OCI-LY3 (cell line): ENCODE results near the gene CAP2.

Experiments
- H2AFZ ChIP-seq: fragments of 200-600, 300-600 bp; shearing (Covaris generic); 2 replicates; pipeline ENCODE4 v1.6.0; 2014; ENCODE audit warnings: antibody characterized with exemption, low read depth, low read length
- H3K27ac ChIP-seq: fragments of 200-600, 300-600 bp; sonication (generic); 2 replicates; pipeline ENCODE4 v1.5.1; 2014; ENCODE audit warnings: mild to moderate bottlenecking, low read length, moderate library complexity, mixed read lengths
- H3K27me3 ChIP-seq: fragments of 200-600, 300-600 bp; sonication (generic); 2 replicates; pipeline ENCODE4 v1.6.1; 2014; ENCODE audit warnings: low read depth, low read length, mixed read lengths
- H3K36me3 ChIP-seq: fragments of 200-600, 300-600 bp; sonication (generic); replicated peaks from 2 replicates; pipeline ENCODE3; 2014; ENCODE audit warnings: low read depth, low read length, mixed read lengths
- H3K4me1 ChIP-seq: fragments of 300-600, 200-600 bp; sonication (generic); 2 replicates; pipeline ENCODE4 v1.6.1; 2014; ENCODE audit warnings: low read length, mixed read lengths
- H3K4me2 ChIP-seq: fragments of 200-600, 300-600 bp; sonication (generic); 2 replicates; pipeline ENCODE4 v1.6.1; 2014; ENCODE audit warnings: low read length, mixed read lengths
- H3K4me3 ChIP-seq: fragments of 300-600, 200-600 bp; sonication (generic); 2 replicates; pipeline ENCODE4 v1.5.1; 2014; ENCODE audit warnings: antibody characterized with exemption, mild to moderate bottlenecking, low read length, moderate library complexity
- H3K79me2 ChIP-seq: fragments of 300-600, 200-600 bp; shearing (Covaris generic); 2 replicates; pipeline ENCODE4 v1.6.1; 2014; ENCODE audit warnings: mild to moderate bottlenecking, low read length, mixed read lengths
- H3K9ac ChIP-seq: fragments of 300-600, 200-600 bp; shearing (Covaris generic); 2 replicates; pipeline ENCODE4 v1.6.0; 2014; ENCODE audit warnings: mild to moderate bottlenecking, low read length, moderate library complexity
- H3K9me3 ChIP-seq: fragments of 200-600, 300-600 bp; shearing (Covaris generic); 2 replicates; pipeline ENCODE4 v1.6.1; 2014; ENCODE audit warnings: low read length, mixed read lengths; ENCODE audit not compliant: insufficient read depth
- H4K20me1 ChIP-seq: fragments of 200-600, 300-600 bp; sonication (generic); 2 replicates; pipeline ENCODE4 v1.6.1; 2016; ENCODE audit warnings: low read length, mixed read lengths; ENCODE audit not compliant: insufficient read depth
- CTCF ChIP-seq: fragments of 200-600, 300-600 bp; sonication (generic); IDR thresholded peaks from 2 replicates; pipeline ENCODE4 v1.5.1; 2014; ENCODE audit warnings: antibody characterized with exemption, low read length, low read depth
- EZH2phosphoT487 ChIP-seq: fragments of 200-600 bp; shearing (Covaris generic); IDR thresholded peaks from 2 replicates; pipeline ENCODE4 v1.6.1; 2018; ENCODE audit warnings: antibody characterized with exemption, mixed run types, low read depth

CAP2 gene

GRCh38 chr6:17452096-17452495, 58.7 kb downstream of the CAP2 start:
- H3K27me3 ChIP-seq: no peaks in the 10 kb centered on the region
- H3K4me2 ChIP-seq: no peak overlapping the region
- H3K9ac ChIP-seq: no peak overlapping the region
- H3K9me3 ChIP-seq: no peaks in the 10 kb centered on the region
- H2AFZ ChIP-seq: no peak overlapping the region
- no peak overlapping the region for H3K27ac ChIP-seq
- no peaks in the 10 kb centered on the region for H4K20me1 ChIP-seq
- no peak for TF ChIP-seq CTCF
- TF ChIP-seq EZH2phosphoT487: no peak
- H3K36me3 ChIP-seq: no peaks in the 10 kb centered on the region
- no peak overlapping the region for H3K4me3 ChIP-seq
- H3K4me1 ChIP-seq: peaks cover 10% of the 10 kb centered on the region
- no peaks in the 10 kb centered on the region for H3K79me2 ChIP-seq

DNA sequence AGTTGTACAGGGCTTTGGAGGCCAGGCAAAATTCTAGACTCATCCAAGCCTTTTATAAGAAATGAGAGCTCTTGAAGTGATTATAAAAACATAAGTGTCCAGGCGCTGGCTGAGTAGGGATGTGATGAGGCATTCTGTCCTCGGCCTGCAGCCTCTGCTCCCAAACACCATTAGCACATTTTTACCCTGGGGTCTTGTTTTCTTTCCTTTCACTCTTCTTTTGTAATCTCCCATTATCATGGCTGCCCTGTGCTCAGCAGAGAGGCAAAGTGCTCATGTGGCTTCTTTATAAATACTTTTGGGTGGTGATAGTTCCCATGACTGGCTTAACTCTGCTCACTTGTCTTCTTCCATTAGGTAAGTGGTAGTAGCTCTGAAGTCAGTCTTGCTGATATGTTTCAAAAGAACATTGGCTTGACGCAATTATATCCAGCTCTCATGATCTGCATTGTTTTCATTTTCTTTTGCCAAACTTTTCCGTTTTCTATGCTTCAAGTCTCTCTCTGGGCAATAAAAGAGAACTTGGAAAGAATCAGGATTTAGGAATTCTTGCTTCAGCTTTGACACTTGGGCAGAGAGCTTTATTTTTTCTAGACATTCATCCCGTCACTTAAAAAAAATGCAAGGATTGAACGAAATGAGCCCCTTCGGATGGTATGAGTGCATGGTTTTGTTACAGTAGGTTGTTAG, 61.1 kb downstream of the CAP2 start:
- no peaks in the 10 kb centered on the region for H3K27me3 ChIP-seq
- H3K79me2 ChIP-seq: no peaks in the 10 kb centered on the region
- H3K9me3 ChIP-seq: no peaks in the 10 kb centered on the region
- no peak for TF ChIP-seq EZH2phosphoT487
- no peak for TF ChIP-seq CTCF
- no peak overlapping the region for H3K4me2 ChIP-seq
- no peak overlapping the region for H3K4me3 ChIP-seq
- H4K20me1 ChIP-seq: no peaks in the 10 kb centered on the region
- peaks cover 7% of the 10 kb centered on the region for H3K4me1 ChIP-seq
- no peak overlapping the region for H3K27ac ChIP-seq
- no peaks in the 10 kb centered on the region for H3K36me3 ChIP-seq
- no peak overlapping the region for H3K9ac ChIP-seq
- no peak overlapping the region for H2AFZ ChIP-seq

- Histone ChIP-seq H3K27ac (no peak overlapping the region), H3K9me3 (no peaks in the 10 kb centered on the region)
Observed at GRCh38 chr6:17455919-17456318, 62.5 kb downstream of the CAP2 start.

GRCh38 chr6:17456711-17457110, 63.3 kb downstream of the CAP2 start:
- Histone ChIP-seq H3K4me2 (no peak overlapping the region), H3K4me1 (peaks cover 11% of the 10 kb centered on the region), H3K79me2 (no peaks in the 10 kb centered on the region), H3K27ac (no peak overlapping the region), H3K9ac (no peak overlapping the region), H3K27me3 (no peaks in the 10 kb centered on the region), H3K36me3 (no peaks in the 10 kb centered on the region), H4K20me1 (no peaks in the 10 kb centered on the region), H3K9me3 (no peaks in the 10 kb centered on the region), H2AFZ (no peak overlapping the region), H3K4me3 (no peak overlapping the region)
- TF ChIP-seq EZH2phosphoT487 (no peak), CTCF (no peak)

More at GRCh38 chr6:17455919-17456318, 62.5 kb downstream of the CAP2 start:
- H3K4me1 ChIP-seq: peaks cover 11% of the 10 kb centered on the region
- no peaks in the 10 kb centered on the region for H3K79me2 ChIP-seq
- H3K27me3 ChIP-seq: no peaks in the 10 kb centered on the region
- H3K4me2 ChIP-seq: no peak overlapping the region
- no peak overlapping the region for H3K9ac ChIP-seq
- no peaks in the 10 kb centered on the region for H4K20me1 ChIP-seq
- no peak overlapping the region for H2AFZ ChIP-seq
- H3K4me3 ChIP-seq: no peak overlapping the region
- H3K36me3 ChIP-seq: no peaks in the 10 kb centered on the region
- TF ChIP-seq CTCF (no peak), EZH2phosphoT487 (no peak)
